Thyroid gland (tissue), 4 donors: Measurements from ENCODE around the gene SYT1. TPM values are rescaled to one million over a fixed set of nuclear protein-coding genes. Genes with fewer than 3 reads are reported as not detected.

ENCODE experiments used
- DNase-seq, 2 donors: peaks; one replicate each; pipeline ENCODE4 v3.0.0-alpha.2; 2019
- H3K27ac ChIP-seq, 3 donors: fragments of 200-600 bp; sonication (generic); 1 replicate in 2 of 3; 2 replicates in 1 of 3; pipeline ENCODE4 v1.5.1; 2016 to 2019; ENCODE audit warnings: mild to moderate bottlenecking in 1 of 3, moderate library complexity in 1 of 3
- H3K27me3 ChIP-seq: fragments of 200-600 bp; sonication (generic); one replicate; pipeline ENCODE4 v1.5.1; 2019
- H3K36me3 ChIP-seq, 2 donors: fragments of 200-600 bp; sonication (generic); one replicate each; pipeline ENCODE4 v1.5.1; 2016 to 2019
- H3K4me1 ChIP-seq, 2 donors: fragments of 200-600 bp; sonication (generic); one replicate each; pipeline ENCODE4 v1.5.1; 2017 to 2019
- H3K4me3 ChIP-seq, 3 donors: fragments of 200-600 bp; sonication (generic); replicated peaks in 1 of 3; 1 replicate in 2 of 3; 2 replicates in 1 of 3; pipeline ENCODE4 v1.5.1; 2016; ENCODE audit warnings: mild to moderate bottlenecking in 1 of 3
- H3K9me3 ChIP-seq: fragments of 200-600 bp; sonication (generic); one replicate; pipeline ENCODE4 v1.5.1; 2017
- POLR2A ChIP-seq, 2 donors: fragments of 450-650 bp; IDR thresholded peaks; one replicate each; pipeline ENCODE4 v1.6.1; 2017; ENCODE audit warnings: antibody characterized with exemption in 2 of 2, mild to moderate bottlenecking in 2 of 2, moderate library complexity in 1 of 2
- WGBS, 2 donors: methylation state at CpG; one replicate each; pipeline ENCODE4 v1.1.5; 2017; 5-methylcytosine and 5-hydroxymethylcytosine counted together
- intact Hi-C: fragments of 100-400 bp; cut with DNase I; formaldehyde crosslinking; loops from one replicate; pipeline ENCODE4 v1.15.1; 2023
- total RNA-seq, 4 donors: library from RNA; depleted of rRNA; stranded (reverse); fragments of >200 nt; gene quantifications; one replicate each; pipeline ENCODE4 v1.2.3, GENCODE V29; 2016
- TF ChIP-seq, protein P1 (sequence below), 6 experiments: fragments of 200-600 bp in 3 of 6; fragments of 450-650 bp in 3 of 6; sonication (generic) in 3 of 6; IDR thresholded peaks; one replicate each; pipeline ENCODE4 v1.5.1; 2016 to 2019; ENCODE audit warnings: antibody characterized with exemption in 6 of 6, mild to moderate bottlenecking in 2 of 6, inconsistent platforms in 1 of 6, moderate library complexity in 1 of 6

Gene SYT1
- total RNA-seq, 4 donors from 2014 or later = 0.58 to 2.4 (median 1.2) TPM

GRCh38 chr12:79326663-79327062 is 462.1 kb downstream of the SYT1 start:
- Histone ChIP-seq H3K4me1 (no peaks in the 10 kb centered on the region), H3K9me3 (no peaks in the 10 kb centered on the region), H3K27me3 (no peaks in the 10 kb centered on the region), H3K4me3 (no peak overlapping the region), H3K27ac (no peak overlapping the region), H3K36me3 (no peaks in the 10 kb centered on the region)
- no peak for DNase-seq
- intact Hi-C loops = no loop called here
- no peak for TF ChIP-seq POLR2A (IDR thresholded peaks at IDR 0.05)
- TF ChIP-seq, protein P1, sequence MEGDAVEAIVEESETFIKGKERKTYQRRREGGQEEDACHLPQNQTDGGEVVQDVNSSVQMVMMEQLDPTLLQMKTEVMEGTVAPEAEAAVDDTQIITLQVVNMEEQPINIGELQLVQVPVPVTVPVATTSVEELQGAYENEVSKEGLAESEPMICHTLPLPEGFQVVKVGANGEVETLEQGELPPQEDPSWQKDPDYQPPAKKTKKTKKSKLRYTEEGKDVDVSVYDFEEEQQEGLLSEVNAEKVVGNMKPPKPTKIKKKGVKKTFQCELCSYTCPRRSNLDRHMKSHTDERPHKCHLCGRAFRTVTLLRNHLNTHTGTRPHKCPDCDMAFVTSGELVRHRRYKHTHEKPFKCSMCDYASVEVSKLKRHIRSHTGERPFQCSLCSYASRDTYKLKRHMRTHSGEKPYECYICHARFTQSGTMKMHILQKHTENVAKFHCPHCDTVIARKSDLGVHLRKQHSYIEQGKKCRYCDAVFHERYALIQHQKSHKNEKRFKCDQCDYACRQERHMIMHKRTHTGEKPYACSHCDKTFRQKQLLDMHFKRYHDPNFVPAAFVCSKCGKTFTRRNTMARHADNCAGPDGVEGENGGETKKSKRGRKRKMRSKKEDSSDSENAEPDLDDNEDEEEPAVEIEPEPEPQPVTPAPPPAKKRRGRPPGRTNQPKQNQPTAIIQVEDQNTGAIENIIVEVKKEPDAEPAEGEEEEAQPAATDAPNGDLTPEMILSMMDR (IDR thresholded peaks at IDR 0.05) = no peak
- WGBS, 2 donors = 71 to 97% methylated on average over 2 of the region's 2 CpGs

GRCh38 chr12:79327465-79327864 is 462.9 kb downstream of the SYT1 start:
- TF ChIP-seq, protein P1 (IDR thresholded peaks at IDR 0.05) = no peak
- no peak for TF ChIP-seq POLR2A (IDR thresholded peaks at IDR 0.05)
- no peaks in the 10 kb centered on the region for H3K27me3 ChIP-seq
- no peak for DNase-seq
- no peak overlapping the region for H3K4me3 ChIP-seq
- intact Hi-C loops = no loop called here
- no peaks in the 10 kb centered on the region for H3K4me1 ChIP-seq
- no peak overlapping the region for H3K27ac ChIP-seq
- H3K36me3 ChIP-seq = no peaks in the 10 kb centered on the region
- no peaks in the 10 kb centered on the region for H3K9me3 ChIP-seq
- 98% methylated on average over 1 of the region's 1 CpG for WGBS, 2 donors

DNA sequence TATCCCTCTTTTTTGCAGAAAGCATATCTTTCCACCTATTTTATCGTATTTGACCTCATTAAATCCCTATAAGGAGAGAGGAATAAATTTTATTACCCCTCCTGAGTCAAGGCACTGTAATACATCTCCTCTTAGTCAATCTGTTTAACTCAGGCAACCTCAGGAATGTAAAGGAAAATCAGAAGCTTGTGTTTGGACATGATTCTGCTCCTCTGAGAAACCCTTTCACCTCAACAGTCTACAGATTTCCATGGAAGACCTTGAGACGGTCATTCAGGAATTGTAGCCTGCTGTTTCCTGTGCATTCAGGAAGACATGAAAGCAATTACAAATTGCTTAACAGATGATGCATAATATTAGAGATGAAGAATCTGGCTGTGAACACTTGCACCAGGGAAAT is 465.4 kb downstream of the SYT1 start:
- Histone ChIP-seq H3K27me3 (no peaks in the 10 kb centered on the region), H3K27ac (no peak overlapping the region), H3K4me1 (no peaks in the 10 kb centered on the region), H3K9me3 (no peaks in the 10 kb centered on the region), H3K36me3 (no peaks in the 10 kb centered on the region), H3K4me3 (no peak overlapping the region)
- no peak for DNase-seq
- intact Hi-C loops = no loop called here
- TF ChIP-seq POLR2A (IDR thresholded peaks at IDR 0.05) = no peak
- TF ChIP-seq, protein P1 (IDR thresholded peaks at IDR 0.05) = no peak
- WGBS, 2 donors = 85 to 92% methylated on average over 2 of the region's 2 CpGs

DNA sequence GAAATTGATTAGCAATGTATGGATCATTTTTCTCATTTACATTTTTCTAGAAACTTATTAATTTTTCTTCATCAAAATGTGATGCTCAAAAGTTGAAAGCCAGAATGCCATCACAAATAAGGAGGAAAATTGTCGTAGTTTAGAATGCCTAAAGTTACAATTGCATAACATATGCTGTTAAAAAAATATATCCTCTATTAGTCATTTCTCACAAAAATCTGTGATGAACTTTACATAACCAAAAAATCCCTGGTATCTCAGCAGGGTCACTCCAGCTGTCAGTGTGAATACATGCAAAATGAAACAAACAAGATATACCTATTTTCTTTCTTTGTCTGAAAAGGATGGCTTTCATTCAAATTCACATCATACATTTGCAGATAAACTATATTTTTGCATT is 467.3 kb downstream of the SYT1 start:
- DNase-seq = no peak
- TF ChIP-seq, protein P1 (IDR thresholded peaks at IDR 0.05) = no peak
- TF ChIP-seq POLR2A (IDR thresholded peaks at IDR 0.05) = no peak
- H3K36me3 ChIP-seq = no peaks in the 10 kb centered on the region
- H3K27ac ChIP-seq = no peak overlapping the region
- no peaks in the 10 kb centered on the region for H3K9me3 ChIP-seq
- WGBS, 2 donors = 83 to 91% methylated on average over 1 of the region's 1 CpG
- intact Hi-C loops = no loop called here
- no peaks in the 10 kb centered on the region for H3K4me1 ChIP-seq
- no peak overlapping the region for H3K4me3 ChIP-seq
- no peaks in the 10 kb centered on the region for H3K27me3 ChIP-seq

- H3K4me3 ChIP-seq = no peak overlapping the region
- 91 to 93% methylated on average over 3 of the region's 3 CpGs for WGBS, 2 donors
These were observed 468.6 kb downstream of the SYT1 start for GRCh38 chr12:79333144-79333543.

More at GRCh38 chr12:79333144-79333543, 468.6 kb downstream of the SYT1 start:
- Histone ChIP-seq H3K9me3 (no peaks in the 10 kb centered on the region), H3K27ac (no peak overlapping the region), H3K36me3 (no peaks in the 10 kb centered on the region), H3K27me3 (no peaks in the 10 kb centered on the region), H3K4me1 (no peaks in the 10 kb centered on the region)
- intact Hi-C loops = no loop called here
- TF ChIP-seq, protein P1 (IDR thresholded peaks at IDR 0.05) = no peak
- TF ChIP-seq POLR2A (IDR thresholded peaks at IDR 0.05) = no peak
- DNase-seq = no peak
